ENCODE data around the gene FAM3B. TPM values are rescaled to one million over a fixed set of nuclear protein-coding genes. Genes with fewer than 3 reads are reported as not detected.

FAM3B gene
- total and polyA plus RNA-seq, 5 donors = 0.29 to 0.79 (median 0.58) TPM; not detected in 1

DNA sequence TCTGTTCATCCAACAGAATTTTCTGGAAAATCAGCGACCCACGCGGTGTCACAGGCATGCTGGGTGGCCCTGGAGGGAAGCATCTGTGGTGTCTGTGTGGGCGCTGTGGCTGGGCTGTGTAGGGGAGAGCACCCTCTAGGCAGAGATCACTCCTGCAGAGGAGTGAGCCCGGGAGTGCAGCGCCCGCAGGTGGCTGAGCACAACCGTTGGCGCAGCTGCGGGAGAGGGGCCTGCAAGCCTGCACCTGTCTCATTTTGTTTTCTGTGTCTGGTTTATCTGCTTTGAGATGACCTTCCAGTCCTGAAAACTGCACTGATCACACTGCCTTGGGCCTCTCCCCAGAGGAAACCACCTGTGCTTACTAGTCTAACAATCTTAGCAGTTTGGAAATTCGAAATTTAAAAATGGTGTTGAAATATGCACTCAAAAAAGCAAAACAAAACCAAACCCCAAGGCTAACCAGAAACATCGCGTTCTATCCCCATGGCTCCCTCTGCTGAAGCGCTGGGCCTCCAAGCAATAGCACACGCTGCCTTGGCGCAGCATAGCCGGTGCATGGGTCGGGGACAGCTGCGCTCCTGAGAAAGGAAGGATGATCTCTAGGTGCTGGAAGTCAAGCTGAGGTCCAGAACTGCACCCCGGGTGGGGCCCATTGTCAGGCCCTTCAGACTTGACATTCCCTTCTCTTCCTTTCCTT lies 4.8 kb downstream of the FAM3B start:
- no peaks in the 10 kb centered on the region for H3K27me3 ChIP-seq (ENCODE audit: control insufficient read depth, insufficient read depth)
- H3K9me3 ChIP-seq (ENCODE audit: control insufficient read depth, low read length) = no peaks in the 10 kb centered on the region
- H3K27ac ChIP-seq (ENCODE audit: low read length) = no peak overlapping the region
- intact Hi-C loops (cut with DNase I) = no loop called here
- no peaks in the 10 kb centered on the region for H3K4me1 ChIP-seq (ENCODE audit: control insufficient read depth, insufficient read depth, low read length)
- 89% methylated on average over 20 of the region's 20 CpGs for WGBS
- DNase-seq (no peak), ATAC-seq (no peak)
- H3K4me3 ChIP-seq (ENCODE audit: low read length) = no peak overlapping the region

DNA sequence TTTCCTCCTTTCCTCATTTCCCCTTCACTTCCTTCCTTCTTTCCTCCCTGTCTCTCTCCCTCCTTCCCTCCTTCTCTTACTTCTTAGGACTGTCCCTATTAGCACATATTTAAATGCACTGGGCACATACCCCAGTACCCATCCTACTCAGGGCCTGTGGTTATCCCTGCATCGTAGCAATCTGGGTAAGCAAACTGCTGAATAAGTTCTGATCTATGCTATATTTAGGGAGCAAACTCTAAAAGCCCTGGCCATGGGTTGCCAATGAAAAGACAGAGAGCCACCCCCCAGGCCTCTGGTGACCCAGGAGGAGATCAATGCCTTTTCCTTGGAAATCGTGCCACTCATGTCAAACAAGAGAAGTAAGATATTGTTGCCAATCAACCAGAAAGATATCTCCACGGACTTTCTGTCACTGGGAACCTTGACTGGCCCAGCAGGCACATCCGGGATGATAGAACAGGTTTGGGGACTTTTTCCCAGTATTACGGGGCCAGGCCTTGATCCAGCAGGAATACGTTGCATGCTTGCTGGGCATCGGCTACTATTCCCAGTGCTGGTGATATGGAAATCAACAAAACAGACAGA lies 5.4 kb downstream of the FAM3B start:
- no peak for ATAC-seq
- H3K27ac ChIP-seq (ENCODE audit: low read length) = no peak overlapping the region
- intact Hi-C loops (cut with DNase I) = no loop called here

DNA sequence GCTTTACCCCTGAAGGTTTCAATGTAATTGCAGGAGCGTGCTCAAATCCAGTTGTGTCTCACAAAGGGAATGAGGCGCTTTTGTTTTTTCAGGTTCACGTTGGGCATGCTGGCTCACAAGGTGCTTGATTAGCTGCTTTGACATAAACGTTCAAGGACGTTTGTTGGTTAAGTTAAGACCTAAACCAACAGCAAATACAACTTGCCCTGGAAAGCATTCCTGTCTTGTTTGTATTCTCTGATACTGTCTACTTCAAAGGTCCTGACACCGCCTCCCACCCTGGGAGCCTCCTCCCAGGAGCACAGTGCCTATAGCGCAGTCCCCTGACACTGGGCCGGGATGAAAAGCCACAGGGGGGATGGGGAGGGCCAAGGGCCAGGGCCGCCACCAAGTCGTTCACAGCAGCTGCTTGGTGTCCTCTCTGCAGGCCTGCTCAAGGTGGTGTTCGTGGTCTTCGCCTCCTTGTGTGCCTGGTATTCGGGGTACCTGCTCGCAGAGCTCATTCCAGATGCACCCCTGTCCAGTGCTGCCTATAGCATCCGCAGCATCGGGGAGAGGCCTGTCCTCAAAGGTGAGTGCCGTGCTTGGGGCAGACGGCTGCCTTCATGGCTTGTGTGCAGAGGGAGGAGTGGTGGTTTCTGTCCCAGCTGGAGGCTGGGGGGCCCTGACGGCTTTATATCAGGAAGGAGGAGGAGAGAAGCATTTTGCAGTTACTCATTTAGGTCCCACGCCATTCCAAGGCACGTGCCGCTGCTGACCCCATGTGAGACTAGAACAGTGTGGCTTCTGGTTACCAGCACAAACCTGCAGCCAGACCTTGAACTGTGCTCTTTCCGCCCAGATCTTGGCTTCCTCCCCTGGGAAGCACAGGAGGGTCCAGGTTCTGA lies 6.1 kb downstream of the FAM3B start:
- DNase-seq (no peak), ATAC-seq (no peak)
- WGBS = 81% methylated on average over 23 of the region's 23 CpGs
- intact Hi-C loops (cut with DNase I) = no loop called here
- no peak overlapping the region for H3K4me3 ChIP-seq (ENCODE audit: low read length)
- no peaks in the 10 kb centered on the region for H3K9me3 ChIP-seq (ENCODE audit: control insufficient read depth, low read length)
- H3K4me1 ChIP-seq (ENCODE audit: control insufficient read depth, insufficient read depth, low read length) = no peaks in the 10 kb centered on the region
- no peak overlapping the region for H3K27ac ChIP-seq (ENCODE audit: low read length)
- H3K27me3 ChIP-seq (ENCODE audit: control insufficient read depth, insufficient read depth) = no peaks in the 10 kb centered on the region

More for the DNA sequence above, 5.4 kb downstream of the FAM3B start:
- no peaks in the 10 kb centered on the region for H3K4me1 ChIP-seq (ENCODE audit: control insufficient read depth, insufficient read depth, low read length)
- no peaks in the 10 kb centered on the region for H3K9me3 ChIP-seq (ENCODE audit: control insufficient read depth, low read length)
- no peak for DNase-seq
- no peak overlapping the region for H3K4me3 ChIP-seq (ENCODE audit: low read length)
- no peaks in the 10 kb centered on the region for H3K27me3 ChIP-seq (ENCODE audit: control insufficient read depth, insufficient read depth)
- 78% methylated on average over 7 of the region's 7 CpGs for WGBS

DNA sequence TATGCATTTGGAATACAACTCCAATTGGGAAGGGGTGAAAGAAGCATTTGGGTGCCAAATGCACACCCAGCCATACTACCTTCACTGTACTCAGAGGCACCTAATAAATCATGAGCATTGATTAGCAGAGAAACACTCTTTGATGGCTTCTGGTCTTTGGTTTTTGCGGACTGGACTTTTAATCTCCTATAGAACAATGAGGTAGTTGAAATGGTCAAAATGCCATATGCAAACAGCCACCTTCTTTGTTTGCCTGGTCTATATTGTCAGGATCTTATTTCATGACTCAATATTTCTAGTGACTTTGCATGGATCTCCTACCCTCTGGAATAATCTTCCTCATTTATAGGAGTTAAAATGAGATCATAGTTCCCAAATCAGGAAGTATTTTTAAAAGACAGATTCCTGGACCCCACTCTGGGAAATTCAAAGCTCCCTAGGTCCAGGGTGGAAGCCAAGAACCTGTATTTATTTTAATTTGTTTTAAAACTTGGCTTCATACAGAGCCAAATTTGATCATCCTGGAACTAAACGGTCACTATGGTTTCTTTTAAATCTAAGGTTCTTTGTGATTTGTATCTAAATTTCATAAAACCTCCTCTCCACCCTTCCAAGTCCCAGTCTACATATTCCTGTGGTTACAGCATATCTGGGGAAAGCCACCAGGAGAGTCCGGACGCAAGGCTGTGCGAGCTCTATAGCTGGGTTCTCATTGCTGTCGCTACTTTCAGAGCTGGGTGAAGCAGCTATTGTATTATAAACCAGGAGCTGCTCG lies 8.7 kb downstream of the FAM3B start:
- H3K4me1 ChIP-seq (ENCODE audit: control insufficient read depth, insufficient read depth, low read length) = no peaks in the 10 kb centered on the region
- no peak overlapping the region for H3K27ac ChIP-seq (ENCODE audit: low read length)
- no peak for DNase-seq
- no peaks in the 10 kb centered on the region for H3K9me3 ChIP-seq (ENCODE audit: control insufficient read depth, low read length)
- ATAC-seq = no peak
- intact Hi-C loops (cut with DNase I) = no loop called here
- H3K4me3 ChIP-seq (ENCODE audit: low read length) = no peak overlapping the region
- WGBS = 80% methylated on average over 7 of the region's 7 CpGs
- H3K27me3 ChIP-seq (ENCODE audit: control insufficient read depth, insufficient read depth) = no peaks in the 10 kb centered on the region

DNA sequence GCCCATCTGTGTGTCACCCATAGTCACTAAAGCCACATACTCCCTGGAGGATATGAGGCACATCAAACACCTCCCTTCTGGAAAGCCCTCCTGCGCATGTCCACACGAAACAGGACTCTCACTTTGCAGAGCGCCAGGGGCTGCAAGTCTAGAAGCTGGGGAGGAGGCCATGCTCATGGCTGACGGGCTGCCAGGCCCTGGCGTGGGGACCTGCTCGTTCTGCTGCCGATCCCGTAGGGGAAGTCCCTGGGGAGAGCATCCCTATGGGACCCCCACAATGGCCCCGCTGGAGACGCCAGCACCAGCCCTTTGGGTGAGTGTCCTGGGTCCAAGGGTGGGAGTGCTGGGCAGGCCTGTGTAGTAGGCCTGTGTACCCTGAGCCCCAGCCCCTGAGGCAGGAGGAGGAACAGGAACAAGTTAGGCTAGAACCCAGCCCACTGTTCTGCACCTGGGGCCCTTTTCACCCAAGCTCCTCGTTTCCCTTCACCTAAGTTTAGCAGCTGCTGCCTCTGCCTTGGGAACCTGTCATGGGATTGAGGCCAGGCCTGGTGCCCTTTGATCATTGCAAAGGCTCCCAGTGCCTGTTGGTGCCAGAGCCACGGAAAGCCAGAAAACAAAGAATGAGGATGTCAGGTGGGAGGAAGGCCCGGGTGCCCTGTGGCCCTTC lies 9.9 kb downstream of the FAM3B start:
- no peak overlapping the region for H3K4me3 ChIP-seq (ENCODE audit: low read length)
- H3K4me1 ChIP-seq (ENCODE audit: control insufficient read depth, insufficient read depth, low read length) = no peaks in the 10 kb centered on the region
- H3K27me3 ChIP-seq (ENCODE audit: control insufficient read depth, insufficient read depth) = no peaks in the 10 kb centered on the region
- DNase-seq = no peak
- no peak for ATAC-seq
- 89% methylated on average over 13 of the region's 13 CpGs for whole genome bisulfite sequencing
- no peaks in the 10 kb centered on the region for H3K9me3 ChIP-seq (ENCODE audit: control insufficient read depth, low read length)
- intact Hi-C loops (cut with DNase I) = no loop called here
- no peak overlapping the region for H3K27ac ChIP-seq (ENCODE audit: low read length)

DNA sequence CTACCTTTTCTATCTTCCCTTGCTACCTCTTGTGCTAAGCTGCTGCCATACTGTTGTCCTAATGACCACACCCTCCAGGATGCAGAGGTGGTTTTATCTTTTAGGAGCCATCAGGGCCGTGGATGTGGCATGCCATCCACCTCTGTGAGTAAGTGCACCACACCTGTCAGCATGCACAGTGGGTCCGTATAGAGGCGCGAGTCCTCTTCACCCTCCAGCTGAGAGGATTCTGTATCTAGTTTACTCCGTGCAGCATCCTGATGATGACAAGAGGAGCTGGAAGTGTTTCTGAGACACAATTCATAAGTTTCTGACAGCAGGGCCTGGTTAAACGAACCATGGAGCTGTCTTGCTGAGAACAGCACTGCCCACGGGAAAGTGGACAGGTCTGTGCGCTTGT lies 11.2 kb downstream of the FAM3B start:
- Histone ChIP-seq H3K4me1 (ENCODE audit: control insufficient read depth, insufficient read depth, low read length) (no peaks in the 10 kb centered on the region), H3K27me3 (ENCODE audit: control insufficient read depth, insufficient read depth) (no peaks in the 10 kb centered on the region), H3K9me3 (ENCODE audit: control insufficient read depth, low read length) (no peaks in the 10 kb centered on the region), H3K27ac (ENCODE audit: low read length) (no peak overlapping the region), H3K4me3 (ENCODE audit: low read length) (no peak overlapping the region)
- DNase-seq (no peak), ATAC-seq (no peak)
- 74% methylated on average over 8 of the region's 8 CpGs for WGBS
- intact Hi-C loops (cut with DNase I) = no loop called here

DNA sequence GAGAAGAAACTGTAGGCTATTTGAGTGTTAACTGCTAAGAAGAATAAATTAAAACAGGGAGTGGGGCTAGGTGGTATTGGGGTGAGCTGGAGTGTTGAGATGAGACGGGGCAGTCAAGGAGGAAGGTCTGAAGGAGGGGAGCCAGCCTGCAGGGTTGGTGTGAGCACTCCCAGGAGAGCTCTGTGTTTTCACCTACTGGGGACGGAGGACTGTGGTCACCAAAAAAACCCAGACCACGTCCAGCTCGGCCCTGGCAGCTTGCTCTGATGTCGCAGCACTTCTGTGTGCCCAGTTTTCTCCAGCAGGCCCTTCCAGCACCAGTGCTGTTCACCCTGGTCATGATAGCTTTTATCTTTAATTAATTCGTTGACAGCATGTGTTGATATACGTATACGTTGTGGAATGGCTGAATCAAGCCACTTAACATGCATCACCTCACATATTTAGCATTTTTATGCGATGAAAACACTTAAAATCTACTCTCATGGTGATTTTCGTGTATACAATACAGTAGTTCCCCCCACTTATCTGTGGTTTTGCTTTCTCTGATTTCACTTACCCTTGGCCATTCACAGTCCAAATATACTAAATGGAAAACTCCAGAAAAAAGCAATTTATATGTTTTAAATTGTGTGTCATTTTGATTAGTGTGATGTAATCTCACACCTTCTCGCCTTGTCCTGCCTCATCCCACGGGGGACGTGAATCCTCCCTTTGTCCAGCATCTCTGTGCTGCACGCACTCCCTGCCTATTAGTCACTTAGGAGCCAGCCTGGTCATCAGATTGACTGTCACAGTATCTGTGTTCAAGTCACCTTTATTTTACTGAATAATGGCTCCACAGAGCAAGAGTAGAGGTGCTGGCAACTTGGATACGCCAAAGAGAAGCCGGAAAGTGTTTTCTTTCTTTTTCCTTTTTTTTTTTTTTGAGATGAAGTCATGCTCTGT lies 12.3 kb downstream of the FAM3B start:
- no peak overlapping the region for H3K27ac ChIP-seq (ENCODE audit: low read length)
- no peaks in the 10 kb centered on the region for H3K27me3 ChIP-seq (ENCODE audit: control insufficient read depth, insufficient read depth)
- 57% methylated on average over 16 of the region's 16 CpGs for WGBS
- H3K4me1 ChIP-seq (ENCODE audit: control insufficient read depth, insufficient read depth, low read length) = no peaks in the 10 kb centered on the region
- intact Hi-C loops (cut with DNase I) = no loop called here
- DNase-seq (no peak), ATAC-seq (no peak)
- H3K4me3 ChIP-seq (ENCODE audit: low read length) = no peak overlapping the region
- no peaks in the 10 kb centered on the region for H3K9me3 ChIP-seq (ENCODE audit: control insufficient read depth, low read length)

DNA sequence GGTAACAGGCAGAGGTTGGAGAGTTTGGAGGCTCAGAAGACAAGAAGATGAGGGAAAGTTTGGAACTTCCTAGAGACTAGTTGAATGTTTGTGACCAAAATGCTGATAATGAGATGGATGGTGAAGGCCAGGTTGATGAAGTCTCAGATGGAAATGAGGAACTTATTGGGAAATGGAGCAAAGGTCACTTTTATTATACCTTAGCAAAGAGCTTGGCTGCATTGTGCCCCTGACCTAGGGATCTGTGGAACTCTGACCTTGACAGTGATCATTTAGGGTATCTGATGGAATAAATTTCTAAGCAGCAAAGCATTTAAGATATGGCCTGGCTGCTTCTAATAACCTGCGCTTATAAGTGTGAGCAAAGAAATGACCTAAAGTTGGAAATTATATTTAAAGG lies 17.2 kb downstream of the FAM3B start:
- WGBS = 94% methylated on average over 1 of the region's 1 CpG
- H3K4me1 ChIP-seq (ENCODE audit: control insufficient read depth, insufficient read depth, low read length) = no peaks in the 10 kb centered on the region
- intact Hi-C loops (cut with DNase I) = no loop called here
- DNase-seq (no peak), ATAC-seq (no peak)
- H3K4me3 ChIP-seq (ENCODE audit: low read length) = no peak overlapping the region
- H3K9me3 ChIP-seq (ENCODE audit: control insufficient read depth, low read length) = no peaks in the 10 kb centered on the region
- H3K27ac ChIP-seq (ENCODE audit: low read length) = no peak overlapping the region
- H3K27me3 ChIP-seq (ENCODE audit: control insufficient read depth, insufficient read depth) = no peaks in the 10 kb centered on the region

DNA sequence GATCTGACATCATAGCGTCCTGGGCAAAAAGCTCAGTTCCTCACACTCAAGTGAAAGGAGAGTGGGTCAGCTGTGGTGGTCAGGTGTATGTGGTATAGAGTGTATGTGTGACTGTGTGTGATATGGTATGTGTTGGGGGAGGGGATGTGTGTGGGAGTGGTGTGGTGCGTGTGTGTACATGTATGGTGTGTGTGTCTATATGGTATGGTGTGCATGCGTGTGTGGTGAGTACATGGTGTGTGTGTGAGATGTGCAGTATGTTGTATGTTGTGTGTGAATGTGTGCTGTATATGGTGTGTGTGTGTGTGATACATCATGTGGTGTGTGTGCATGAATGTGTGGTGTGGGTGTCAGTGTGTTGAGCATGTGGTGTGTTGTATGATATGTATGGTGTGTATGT lies 20.9 kb downstream of the FAM3B start:
- no peak for DNase-seq
- intact Hi-C loops (cut with DNase I) = no loop called here
- WGBS = 93% methylated on average over 3 of the region's 3 CpGs

DNA sequence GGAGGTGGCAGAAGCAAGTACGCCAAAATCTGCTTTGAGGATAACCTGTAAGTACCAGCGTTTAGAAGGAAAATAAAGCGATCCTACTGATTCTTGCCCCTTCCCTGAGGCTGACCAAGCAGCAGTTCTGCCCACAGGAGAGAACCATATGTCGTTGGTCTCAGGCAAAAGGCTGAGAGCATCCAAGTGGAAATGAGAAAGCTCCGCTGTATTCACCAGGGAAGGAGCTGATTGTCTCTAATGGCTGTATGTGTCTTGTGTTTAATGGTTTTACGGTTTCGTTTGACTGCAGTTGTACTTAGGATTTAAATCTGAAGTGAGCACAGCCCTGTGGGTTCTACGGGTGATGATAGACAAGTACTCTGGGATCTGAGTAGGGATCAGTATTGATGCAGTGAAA lies 21.9 kb downstream of the FAM3B start:
- Histone ChIP-seq H3K27ac (ENCODE audit: low read length) (no peak overlapping the region), H3K27me3 (ENCODE audit: control insufficient read depth, insufficient read depth) (no peaks in the 10 kb centered on the region), H3K9me3 (ENCODE audit: control insufficient read depth, low read length) (no peaks in the 10 kb centered on the region), H3K4me3 (ENCODE audit: low read length) (no peak overlapping the region), H3K4me1 (ENCODE audit: control insufficient read depth, insufficient read depth, low read length) (no peaks in the 10 kb centered on the region)
- intact Hi-C loops (cut with DNase I) = no loop called here
- DNase-seq (no peak), ATAC-seq (no peak)
- WGBS = 92% methylated on average over 8 of the region's 8 CpGs

More for the DNA sequence above, 20.9 kb downstream of the FAM3B start:
- no peak for ATAC-seq
- H3K9me3 ChIP-seq (ENCODE audit: control insufficient read depth, low read length) = no peaks in the 10 kb centered on the region
- H3K27me3 ChIP-seq (ENCODE audit: control insufficient read depth, insufficient read depth) = no peaks in the 10 kb centered on the region
- no peak overlapping the region for H3K27ac ChIP-seq (ENCODE audit: low read length)
- no peak overlapping the region for H3K4me3 ChIP-seq (ENCODE audit: low read length)
- H3K4me1 ChIP-seq (ENCODE audit: control insufficient read depth, insufficient read depth, low read length) = no peaks in the 10 kb centered on the region
